GM06990 (cell line): ENCODE measurements around the gene TRAPPC3L.

Experiments
- DNase-seq: peaks from one replicate; pipeline ENCODE4 v3.0.0-alpha.2; 2011; ENCODE audit not compliant: insufficient read length; ENCODE audit errors: extremely low read depth
- H3K27me3 ChIP-seq: replicated peaks from 2 replicates; pipeline ENCODE4 v1.6.0; 2011; ENCODE audit warnings: low read length; ENCODE audit not compliant: control insufficient read depth, insufficient read depth
- H3K36me3 ChIP-seq: 2 replicates; pipeline ENCODE4 v1.5.1; 2011; ENCODE audit warnings: low read length; ENCODE audit not compliant: control insufficient read depth, insufficient read depth
- H3K4me3 ChIP-seq: replicated peaks from 2 replicates; pipeline ENCODE4 v1.5.1; 2011; ENCODE audit warnings: low read depth, mild to moderate bottlenecking, control low read depth, low read length
- CTCF ChIP-seq: IDR thresholded peaks from 2 replicates; pipeline ENCODE4 v1.5.1; 2011; ENCODE audit warnings: low read length, control low read depth, mild to moderate bottlenecking, inconsistent platforms; ENCODE audit not compliant: insufficient read depth, poor library complexity, severe bottlenecking

TRAPPC3L gene

GRCh38 chr6:116456106-116456505 lies 89.4 kb downstream of the TRAPPC3L start:
- H3K36me3 ChIP-seq = no peaks in the 10 kb centered on the region
- no peak for DNase-seq
- no peak for TF ChIP-seq CTCF
- H3K27me3 ChIP-seq = no peaks in the 10 kb centered on the region
- H3K4me3 ChIP-seq = no peak overlapping the region

- TF ChIP-seq CTCF = no peak
- Histone ChIP-seq H3K4me3 (no peak overlapping the region), H3K36me3 (no peaks in the 10 kb centered on the region), H3K27me3 (no peaks in the 10 kb centered on the region)
- DNase-seq = no peak
Measured at GRCh38 chr6:116452531-116452930, 93.0 kb downstream of the TRAPPC3L start.

- no peaks in the 10 kb centered on the region for H3K27me3 ChIP-seq
- TF ChIP-seq CTCF = no peak
- DNase-seq = no peak
- no peak overlapping the region for H3K4me3 ChIP-seq
- no peaks in the 10 kb centered on the region for H3K36me3 ChIP-seq
Measured at GRCh38 chr6:116451916-116452315, 93.6 kb downstream of the TRAPPC3L start.

- no peaks in the 10 kb centered on the region for H3K27me3 ChIP-seq
- no peak for TF ChIP-seq CTCF
- H3K4me3 ChIP-seq = no peak overlapping the region
- no peaks in the 10 kb centered on the region for H3K36me3 ChIP-seq
- no peak for DNase-seq
Measured at GRCh38 chr6:116450769-116451740, 94.4 kb downstream of the TRAPPC3L start.

- DNase-seq = no peak
- Histone ChIP-seq H3K27me3 (no peaks in the 10 kb centered on the region), H3K4me3 (no peak overlapping the region), H3K36me3 (no peaks in the 10 kb centered on the region)
- no peak for TF ChIP-seq CTCF
Measured at GRCh38 chr6:116450185-116450710, 95.2 kb downstream of the TRAPPC3L start.
